IMR-90 (cell line): ENCODE data around the gene TFIP11. TPM values are rescaled to one million over a fixed set of nuclear protein-coding genes. Genes with fewer than 3 reads are reported as not detected.

ENCODE experiments used
- ATAC-seq: fragments of 200-7000 bp; cut with Tn5 transposase; 2 replicates; pipeline ENCODE4 v1.9.1; 2020; ENCODE audit warnings: low read depth, mild to moderate bottlenecking, moderate library complexity
- BruUV-seq: library from RNA; stranded (reverse); fragments of 400-500 nt; replicated peaks from 2 replicates; lab custom pipeline; 2021; lab: Mats Ljungman, UMichigan
- CTCF ChIA-PET: fragments of 300-600 bp; formaldehyde crosslinking; extraction: SDS; loops from one replicate; lab custom pipeline; 2021; ENCODE audit warnings: antibody characterized with exemption; lab: Yijun Ruan, JAX
- POLR2A ChIA-PET: fragments of 300-600 bp; sonication (Branson Sonifier 250); formaldehyde crosslinking; loops from one replicate; lab custom pipeline; 2022; ENCODE audit warnings: antibody characterized with exemption; ENCODE audit not compliant: unreplicated experiment; lab: Charles Lee
- DNase-seq: peaks from one replicate; pipeline ENCODE4 v3.0.0; 2013
- H2AFZ ChIP-seq: replicated peaks from 2 replicates; pipeline ENCODE3; 2013; ENCODE audit warnings: low read length, mild to moderate bottlenecking; ENCODE audit not compliant: poor library complexity
- H2AK5ac ChIP-seq: 2 replicates; pipeline ENCODE4 v1.6.1; 2013; ENCODE audit warnings: low read depth, low read length, inconsistent platforms
- H2AK9ac ChIP-seq: replicated peaks from 2 replicates; pipeline ENCODE3; 2013; ENCODE audit warnings: mild to moderate bottlenecking, low read depth, low read length, moderate library complexity; ENCODE audit not compliant: poor library complexity
- H2BK120ac ChIP-seq: 2 replicates; pipeline ENCODE4 v1.6.1; 2013; ENCODE audit warnings: low read depth, low read length, inconsistent platforms
- H2BK15ac ChIP-seq: 3 replicates; pipeline ENCODE4 v1.6.1; 2013; ENCODE audit warnings: low read depth, low read length, inconsistent platforms
- H2BK20ac ChIP-seq: 2 replicates; pipeline ENCODE4 v1.6.1; 2013; ENCODE audit warnings: low read depth, mild to moderate bottlenecking, inconsistent platforms, low read length, moderate library complexity
- H2BK5ac ChIP-seq: 2 replicates; pipeline ENCODE4 v1.6.1; 2013; ENCODE audit warnings: mild to moderate bottlenecking, low read depth, low read length, inconsistent platforms; ENCODE audit not compliant: poor library complexity, severe bottlenecking
- H3K14ac ChIP-seq: replicated peaks from 2 replicates; pipeline ENCODE4 v1.6.1; 2013; ENCODE audit warnings: low read depth, low read length, inconsistent platforms
- H3K18ac ChIP-seq: 2 replicates; pipeline ENCODE4 v1.6.1; 2013; ENCODE audit warnings: low read depth, low read length, control low read depth
- H3K23ac ChIP-seq: 2 replicates; pipeline ENCODE4 v1.6.1; 2013; ENCODE audit warnings: low read depth, low read length, inconsistent platforms
- H3K27ac ChIP-seq: 2 replicates; pipeline ENCODE4 v1.5.1; 2013; ENCODE audit warnings: mild to moderate bottlenecking, control low read depth, low read length; ENCODE audit not compliant: insufficient read depth
- H3K27me3 ChIP-seq: 2 replicates; pipeline ENCODE4 v1.6.1; 2013; ENCODE audit warnings: low read length; ENCODE audit not compliant: control insufficient read depth, insufficient read depth
- H3K36me3 ChIP-seq: 2 replicates; pipeline ENCODE4 v1.6.1; 2013; ENCODE audit warnings: low read length, mixed read lengths; ENCODE audit not compliant: control insufficient read depth, insufficient read depth
- H3K4ac ChIP-seq: 2 replicates; pipeline ENCODE4 v1.6.1; 2013; ENCODE audit warnings: low read depth, low read length, inconsistent platforms
- H3K4me1 ChIP-seq: 2 replicates; pipeline ENCODE4 v1.6.1; 2013; ENCODE audit warnings: low read length, mixed read lengths; ENCODE audit not compliant: control insufficient read depth, insufficient read depth
- H3K4me2 ChIP-seq: 2 replicates; pipeline ENCODE4 v1.6.1; 2013; ENCODE audit warnings: low read depth, mild to moderate bottlenecking, control low read depth, low read length, moderate library complexity
- H3K4me3 ChIP-seq: 2 replicates; pipeline ENCODE4 v1.5.1; 2013; ENCODE audit warnings: low read depth, mild to moderate bottlenecking, control low read depth, low read length, moderate library complexity; ENCODE audit not compliant: insufficient read depth
- H3K56ac ChIP-seq: 2 replicates; pipeline ENCODE4 v1.6.1; 2013; ENCODE audit warnings: low read length, inconsistent platforms; ENCODE audit not compliant: insufficient read depth; ENCODE audit errors: extremely low read depth
- H3K79me1 ChIP-seq, 2 experiments: 2 replicates each; pipeline ENCODE4 v1.6.1; 2013; ENCODE audit warnings: low read length in 2 of 2, inconsistent platforms in 1 of 2, low read depth in 1 of 2
- H3K9ac ChIP-seq: 2 replicates; pipeline ENCODE4 v1.6.1; 2013; ENCODE audit warnings: low read depth, low read length, control low read depth
- H3K9me1 ChIP-seq: 2 replicates; pipeline ENCODE4 v1.6.1; 2013; ENCODE audit warnings: low read length, inconsistent platforms; ENCODE audit not compliant: insufficient read depth
- H3K9me3 ChIP-seq: 2 replicates; pipeline ENCODE4 v1.6.1; 2013; ENCODE audit warnings: low read length; ENCODE audit not compliant: control insufficient read depth, insufficient read depth
- H4K20me1 ChIP-seq: 2 replicates; pipeline ENCODE4 v1.6.1; 2013; ENCODE audit warnings: low read length, inconsistent platforms; ENCODE audit not compliant: insufficient read depth
- H4K5ac ChIP-seq: 2 replicates; pipeline ENCODE4 v1.6.1; 2013; ENCODE audit warnings: mild to moderate bottlenecking, low read depth, low read length, control low read depth
- H4K8ac ChIP-seq, 2 experiments: 2 replicates each; pipeline ENCODE4 v1.6.1; 2013; ENCODE audit warnings: low read depth in 2 of 2, low read length in 2 of 2, control low read depth in 1 of 2, inconsistent platforms in 1 of 2
- H4K91ac ChIP-seq: 2 replicates; pipeline ENCODE4 v1.6.1; 2013; ENCODE audit warnings: low read depth, low read length, inconsistent platforms; ENCODE audit not compliant: insufficient read depth
- CEBPB ChIP-seq: IDR thresholded peaks from 2 replicates; pipeline ENCODE4 v1.6.1; 2012; ENCODE audit warnings: low read depth, low read length, improper control_type of control experiment
- CHD1 ChIP-seq: IDR thresholded peaks from 2 replicates; pipeline ENCODE4 v1.6.1; 2012; ENCODE audit warnings: low read depth, low read length, improper control_type of control experiment
- CTCF ChIP-seq: conservative IDR thresholded peaks from 2 replicates; pipeline ENCODE4 v1.5.1; 2012; ENCODE audit warnings: mild to moderate bottlenecking, low read depth, low read length, improper control_type of control experiment
- FOS ChIP-seq: fragments of 150-350 bp; IDR thresholded peaks from 2 replicates; pipeline ENCODE4 v1.6.1; 2016; ENCODE audit warnings: low read depth, low read length
- MAFK ChIP-seq: IDR thresholded peaks from 2 replicates; pipeline ENCODE4 v1.6.1; 2012; ENCODE audit warnings: low read depth, low read length, improper control_type of control experiment
- MXI1 ChIP-seq: IDR thresholded peaks from 2 replicates; pipeline ENCODE4 v1.6.1; 2012; ENCODE audit warnings: low read depth, mild to moderate bottlenecking, low read length, moderate library complexity, borderline replicate concordance
- NFE2L2 ChIP-seq: fragments of 150-350 bp; IDR thresholded peaks from 2 replicates; pipeline ENCODE4 v1.6.1; 2016; ENCODE audit warnings: low read depth, mild to moderate bottlenecking, low read length
- POLR2A ChIP-seq: IDR thresholded peaks from 2 replicates; pipeline ENCODE4 v1.6.1; 2012; ENCODE audit warnings: mild to moderate bottlenecking, low read depth, low read length
- RAD21 ChIP-seq: IDR thresholded peaks from 2 replicates; pipeline ENCODE4 v1.6.1; 2012; ENCODE audit warnings: low read length, improper control_type of control experiment
- RFX5 ChIP-seq: IDR thresholded peaks from 2 replicates; pipeline ENCODE4 v1.8.0; 2012; ENCODE audit warnings: low read depth, mild to moderate bottlenecking, low read length, moderate library complexity
- SMC3 ChIP-seq: fragments of 150-350 bp; IDR thresholded peaks from 2 replicates; pipeline ENCODE4 v1.6.1; 2016; ENCODE audit warnings: low read depth, mild to moderate bottlenecking, antibody characterized with exemption, low read length, moderate library complexity
- WGBS, 2 experiments: methylation state at CpG; one replicate each; pipeline versions ENCODE4 v1.1.5 to v1.1.7; 2013; ENCODE audit warnings: missing lambda C conversion rate in 2 of 2; ENCODE audit not compliant: insufficient read length in 1 of 2; ENCODE audit errors: extremely low coverage in 2 of 2; 5-methylcytosine and 5-hydroxymethylcytosine counted together
- dilution Hi-C: fragments of 300-500 bp; cut with HindIII; formaldehyde crosslinking; loops from one replicate; pipeline ENCODE4 v1.14.3; 2018; ENCODE audit warnings: low sequenced_read_pairs; ENCODE audit not compliant: unreplicated experiment
- in situ Hi-C: fragments of 300-500 bp; cut with MboI; formaldehyde crosslinking; loops from 3 replicates; pipeline ENCODE4 v1.14.3; 2019; ENCODE audit warnings: low sequenced_read_pairs, inconsistent platforms, mixed read lengths
- intact Hi-C: fragments of 100-400 bp; cut with micrococcal nuclease; formaldehyde crosslinking; loops from 2 replicates; pipeline ENCODE4 v1.10.0; 2022
- polyA plus RNA-seq, 3 experiments: library from polyadenylated mRNA; depleted of rRNA; stranded (reverse); fragments of >200 nt; gene quantifications; 2 replicates each; pipeline ENCODE4 v1.2.3, GENCODE V29; 2012; ENCODE audit warnings: low replicate concordance in 1 of 3
- total RNA-seq: library from RNA; depleted of rRNA; stranded (reverse); fragments of >200 nt; gene quantifications from 2 replicates; pipeline ENCODE4 v1.2.3, GENCODE V29; 2012
- TF ChIP-seq, protein P1 (sequence below): fragments of 150-350 bp; IDR thresholded peaks from 2 replicates; pipeline ENCODE4 v1.6.1; 2017; ENCODE audit warnings: mild to moderate bottlenecking, antibody characterized with exemption, low read length, low read depth
- TF ChIP-seq, protein P2 (sequence below): fragments of 150-350 bp; IDR thresholded peaks from 2 replicates; pipeline ENCODE4 v1.6.1; 2016; ENCODE audit warnings: low read depth, mild to moderate bottlenecking, low read length, moderate library complexity, borderline replicate concordance

TFIP11 gene
- total and polyA plus RNA-seq, 2 of the 4 experiments (the other 2 are of a cell fraction), result 22.5 to 43.2 TPM

DNA sequence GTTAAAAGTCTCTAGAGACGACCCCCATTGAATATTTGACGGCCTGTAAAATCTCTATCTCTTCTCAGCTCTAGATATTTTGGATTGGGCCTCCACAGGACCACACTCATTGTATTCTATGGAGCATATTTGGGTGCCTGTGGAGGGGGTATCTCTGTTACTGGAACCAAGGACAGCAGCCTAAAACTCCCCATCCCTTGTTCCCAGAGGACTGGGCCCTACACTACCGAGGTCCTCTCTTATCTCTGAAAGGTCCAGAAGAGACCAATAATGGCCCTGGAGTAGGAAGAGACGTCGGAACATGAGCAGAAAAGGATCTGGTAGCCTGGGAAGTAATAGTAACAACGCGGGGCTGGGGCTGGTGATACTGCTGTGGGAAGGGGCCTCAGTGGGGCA is 29.2 kb downstream of the TFIP11 start:
- Histone ChIP-seq H3K23ac (peak overlapping the region; percentile 82), H4K8ac (peak overlapping the region; percentile 94 to 100), H4K91ac (peak overlapping the region; percentile 32), H3K4me1 (peaks cover 9% of the 10 kb centered on the region), H3K56ac (peak overlapping the region; percentile 79; the same call in 1 of the 2 replicates), H3K4me2 (peak overlapping the region; percentile 92), H3K4me3 (peak overlapping the region; percentile 80), H2BK5ac (peak overlapping the region; percentile 64), H3K27ac (peak overlapping the region; percentile 90), H3K9me3 (no peaks in the 10 kb centered on the region), H3K36me3 (peaks cover 14% of the 10 kb centered on the region), H3K4ac (peak overlapping the region; percentile 88), H3K79me1 (peaks cover 33 to 69% of the 10 kb centered on the region in 2 experiments), H2AK9ac (peak overlapping the region; percentile 97), H4K5ac (peak overlapping the region; percentile 73), H2AFZ (peak overlapping the region; percentile 97), H3K27me3 (no peaks in the 10 kb centered on the region), H3K18ac (no peak overlapping the region; the same call in 1 of the 2 replicates), H3K9ac (peak overlapping the region; percentile 90), H3K14ac (peak overlapping the region; percentile 67), H2AK5ac (peak overlapping the region; percentile 78), H4K20me1 (no peaks in the 10 kb centered on the region), H2BK20ac (0 out of 2 replicates have a peak overlapping the region, but pooled peaks have one; percentile 3), H3K9me1 (no peaks in the 10 kb centered on the region; the same call in 1 of the 2 replicates), H2BK120ac (peak overlapping the region; percentile 30; the same call in 1 of the 2 replicates), H2BK15ac (no peak overlapping the region)
- ChIA-PET POLR2A (no interaction called here), CTCF (interaction anchor here (2.2 kb wide), 1 partner anchor 20 kb away, joined by 7 read pairs; no protein-coding TSS in a partner anchor)
- TF ChIP-seq CTCF (no peak), MXI1 (no peak), RFX5 (no peak), RAD21 (no peak), FOS (no peak), NFE2L2 (no peak), CHD1 (no peak), POLR2A (no peak), MAFK (no peak), SMC3 (no peak), CEBPB (no peak)
- TF ChIP-seq, protein P1, sequence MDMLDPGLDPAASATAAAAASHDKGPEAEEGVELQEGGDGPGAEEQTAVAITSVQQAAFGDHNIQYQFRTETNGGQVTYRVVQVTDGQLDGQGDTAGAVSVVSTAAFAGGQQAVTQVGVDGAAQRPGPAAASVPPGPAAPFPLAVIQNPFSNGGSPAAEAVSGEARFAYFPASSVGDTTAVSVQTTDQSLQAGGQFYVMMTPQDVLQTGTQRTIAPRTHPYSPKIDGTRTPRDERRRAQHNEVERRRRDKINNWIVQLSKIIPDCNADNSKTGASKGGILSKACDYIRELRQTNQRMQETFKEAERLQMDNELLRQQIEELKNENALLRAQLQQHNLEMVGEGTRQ, result no peak
- TF ChIP-seq, protein P2, sequence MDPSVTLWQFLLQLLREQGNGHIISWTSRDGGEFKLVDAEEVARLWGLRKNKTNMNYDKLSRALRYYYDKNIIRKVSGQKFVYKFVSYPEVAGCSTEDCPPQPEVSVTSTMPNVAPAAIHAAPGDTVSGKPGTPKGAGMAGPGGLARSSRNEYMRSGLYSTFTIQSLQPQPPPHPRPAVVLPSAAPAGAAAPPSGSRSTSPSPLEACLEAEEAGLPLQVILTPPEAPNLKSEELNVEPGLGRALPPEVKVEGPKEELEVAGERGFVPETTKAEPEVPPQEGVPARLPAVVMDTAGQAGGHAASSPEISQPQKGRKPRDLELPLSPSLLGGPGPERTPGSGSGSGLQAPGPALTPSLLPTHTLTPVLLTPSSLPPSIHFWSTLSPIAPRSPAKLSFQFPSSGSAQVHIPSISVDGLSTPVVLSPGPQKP, result no peak
- in situ Hi-C loops, result no loop called here
- DNase-seq, result no peak
- ATAC-seq, result no peak; the same call in 1 of the 2 replicates
- WGBS, 2 experiments, result 0% methylated on average over 4 of the region's 7 CpGs; no CpG with 5 or more reads in 1 of the 2 experiments
- BruUV-seq, result no TSS peak
- intact Hi-C loops, result no loop called here
- dilution Hi-C loops, result no loop called here
